Transverse colon (tissue), 4 donors: Measurements from ENCODE around the gene SERINC3. TPM values are rescaled to one million over a fixed set of nuclear protein-coding genes. Genes with fewer than 3 reads are reported as not detected.

ENCODE experiments used
- DNase-seq: peaks from one replicate; pipeline ENCODE4 v3.0.0-alpha.2; 2019
- H3K27ac ChIP-seq, 4 donors: fragments of 200-600 bp; sonication (generic); 2 replicates each; pipeline ENCODE4 v1.5.1; 2016 to 2018; ENCODE audit warnings: inconsistent platforms in 4 of 4
- H3K27me3 ChIP-seq: fragments of 200-600 bp; sonication (generic); 2 replicates; pipeline ENCODE4 v1.5.1; 2017; ENCODE audit warnings: inconsistent platforms
- H3K36me3 ChIP-seq, 4 donors: fragments of 200-600 bp; sonication (generic); 2 replicates each; pipeline ENCODE4 v1.5.1; 2017 to 2019; ENCODE audit warnings: inconsistent platforms in 4 of 4
- H3K4me1 ChIP-seq, 4 donors: fragments of 200-600 bp; sonication (generic); 2 replicates each; pipeline ENCODE4 v1.5.1; 2017 to 2020; ENCODE audit warnings: inconsistent platforms in 4 of 4
- H3K4me3 ChIP-seq, 4 donors: fragments of 200-600 bp; sonication (generic); 1 replicate in 1 of 4; 2 replicates in 3 of 4; pipeline versions ENCODE4 v1.5.1 to v1.6.1; 2017 to 2019; ENCODE audit warnings: inconsistent platforms in 4 of 4
- H3K9me3 ChIP-seq, 2 donors: fragments of 200-600 bp; sonication (generic); 2 replicates each; pipeline ENCODE4 v1.5.1; 2017 to 2019; ENCODE audit warnings: inconsistent platforms in 2 of 2
- CTCF ChIP-seq, 5 experiments: fragments of 200-600 bp in 3 of 5; fragments of 450-650 bp in 2 of 5; sonication (generic) in 3 of 5; IDR thresholded peaks; 1 replicate in 2 of 5; 2 replicates in 3 of 5; pipeline ENCODE4 v1.5.1; 2016 to 2017; ENCODE audit warnings: antibody characterized with exemption in 5 of 5, inconsistent platforms in 3 of 5, mild to moderate bottlenecking in 2 of 5, moderate library complexity in 1 of 5
- EP300 ChIP-seq: sonication (generic); formaldehyde crosslinking; IDR thresholded peaks from one replicate; pipeline ENCODE4 v1.6.1; 2017; ENCODE audit warnings: antibody characterized with exemption, low read depth
- POLR2A ChIP-seq: fragments of 450-650 bp; IDR thresholded peaks from one replicate; pipeline ENCODE4 v1.6.1; 2016; ENCODE audit warnings: antibody characterized with exemption, mild to moderate bottlenecking, moderate library complexity
- POLR2AphosphoS5 ChIP-seq, 3 donors: sonication (generic); formaldehyde crosslinking; IDR thresholded peaks; one replicate each; pipeline ENCODE4 v1.6.1; 2016; ENCODE audit warnings: antibody characterized with exemption in 3 of 3
- WGBS, 2 donors: methylation state at CpG; one replicate each; pipeline ENCODE4 v1.1.5; 2018; ENCODE audit warnings: low coverage in 1 of 2; 5-methylcytosine and 5-hydroxymethylcytosine counted together
- in situ Hi-C, 4 donors: fragments of 200-750 bp; cut with MboI; loops; one replicate each; pipeline versions ENCODE4 v1.15.0 to v1.15.1; 2017; ENCODE audit warnings: low sequenced_read_pairs in 3 of 4, low pct_ligation_motif_present in 1 of 4, low pct_unique_long_range_greater_than_20kb in 1 of 4
- intact Hi-C: fragments of 100-400 bp; cut with DNase I; formaldehyde crosslinking; loops from one replicate; pipeline ENCODE4 v1.15.1; 2023; ENCODE audit warnings: low total_unique reads
- total RNA-seq, 4 donors: library from RNA; depleted of rRNA; stranded (reverse); fragments of >200 nt; gene quantifications; one replicate each; pipeline ENCODE4 v1.1.0, GENCODE V29; 2016

The SERINC3 gene
- total RNA-seq = 10 to 100 TPM; 19.3 to 85.7 (median 53.1) TPM

GRCh38 chr20:44521484-44522481, at the start of gene SERINC3:
SERINC3 (minus strand) TSS chr20:44522070; CDS start chr20:44521951, 119 bp downstream.
- H3K27me3 ChIP-seq = no peaks in the 10 kb centered on the region
- TF ChIP-seq POLR2AphosphoS5 (IDR thresholded peaks at IDR 0.05) = peak; percentile 86 to 94 (median 93)
- TF ChIP-seq EP300 = no peak
- peak; percentile 85 for TF ChIP-seq POLR2A
- no peak for TF ChIP-seq CTCF (IDR thresholded peaks at IDR 0.05)
- H3K4me3 ChIP-seq = peak within 1 kb of the TSS; percentile 73 to 89 (median 77)
- peaks cover 19 to 49% (median 29%) of the 10 kb centered on the region in 4 donors for H3K4me1 ChIP-seq
- H3K27ac ChIP-seq = peak within 1 kb of the TSS; percentile 96 to 98 (median 96)
- DNase-seq = peak; percentile 98
- intact Hi-C loops (no loop called here), in situ Hi-C loops (no loop called here)
- H3K9me3 ChIP-seq = no peaks in the 10 kb centered on the region
- no peaks in the 10 kb centered on the region for H3K36me3 ChIP-seq
- WGBS, 2 donors = 0 to 8% methylated on average over 3 to 39 of the region's 49 CpGs

DNA sequence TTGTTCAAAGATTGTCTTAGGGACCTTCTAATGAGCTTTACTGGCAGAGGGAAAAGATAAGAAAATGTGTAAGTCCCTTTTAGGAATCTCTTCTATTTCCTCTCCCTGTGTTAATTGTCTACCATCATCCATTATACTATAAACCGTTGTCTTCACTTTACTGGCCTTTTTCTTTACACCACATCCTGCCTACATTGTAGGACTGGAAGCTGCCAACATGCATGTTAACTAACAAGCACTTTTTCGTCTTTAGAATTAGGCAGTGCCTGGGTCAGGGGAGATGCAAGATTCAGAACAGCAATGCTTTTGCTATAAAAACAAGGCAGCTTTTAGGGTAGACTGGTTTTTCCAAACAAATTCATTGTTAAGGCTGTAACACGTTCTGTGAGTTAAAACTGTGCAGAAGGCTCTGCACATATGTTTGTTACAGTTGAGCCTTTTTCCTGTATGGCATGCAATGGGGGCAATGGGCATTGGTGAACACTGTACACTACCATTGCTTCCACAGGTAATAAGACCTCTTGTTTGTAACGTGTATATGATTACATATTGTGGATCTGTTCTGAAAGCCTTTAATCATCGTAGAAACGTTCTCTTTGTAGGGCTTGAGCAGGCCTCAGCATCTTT, 49.6 kb upstream of the SERINC3 start:
- in situ Hi-C loops = no loop called here
- Histone ChIP-seq H3K9me3 (no peaks in the 10 kb centered on the region), H3K36me3 (no peaks in the 10 kb centered on the region), H3K27me3 (no peaks in the 10 kb centered on the region), H3K4me3 (no peak overlapping the region), H3K27ac (peak overlapping the region; percentile 77 to 85 (median 82)), H3K4me1 (peaks cover 7 to 35% (median 21%) of the 10 kb centered on the region in 4 donors)
- DNase-seq = no peak
- intact Hi-C loops = no loop called here
- TF ChIP-seq POLR2AphosphoS5 (IDR thresholded peaks at IDR 0.05) = no peak
- no peak for TF ChIP-seq CTCF (IDR thresholded peaks at IDR 0.05)
- no peak for TF ChIP-seq EP300
- no peak for TF ChIP-seq POLR2A
- 63 to 64% methylated on average over 6 of the region's 6 CpGs for WGBS, 2 donors

GRCh38 chr20:44570367-44570766, 48.5 kb upstream of the SERINC3 start:
- H3K4me3 ChIP-seq = no peak overlapping the region
- no peak for DNase-seq
- H3K9me3 ChIP-seq = no peaks in the 10 kb centered on the region
- no peaks in the 10 kb centered on the region for H3K27me3 ChIP-seq
- in situ Hi-C loops = no loop called here
- peaks cover 7 to 33% (median 19%) of the 10 kb centered on the region in 4 donors for H3K4me1 ChIP-seq
- intact Hi-C loops = no loop called here
- 100% methylated on average over 1 of the region's 1 CpG for WGBS, 2 donors
- H3K36me3 ChIP-seq = no peaks in the 10 kb centered on the region
- H3K27ac ChIP-seq = peak overlapping the region in 3 of 4 donors; percentile 79 to 85 (median 85)
- TF ChIP-seq POLR2AphosphoS5 (IDR thresholded peaks at IDR 0.05) = no peak
- TF ChIP-seq CTCF (IDR thresholded peaks at IDR 0.05) = no peak
- no peak for TF ChIP-seq POLR2A
- no peak for TF ChIP-seq EP300

DNA sequence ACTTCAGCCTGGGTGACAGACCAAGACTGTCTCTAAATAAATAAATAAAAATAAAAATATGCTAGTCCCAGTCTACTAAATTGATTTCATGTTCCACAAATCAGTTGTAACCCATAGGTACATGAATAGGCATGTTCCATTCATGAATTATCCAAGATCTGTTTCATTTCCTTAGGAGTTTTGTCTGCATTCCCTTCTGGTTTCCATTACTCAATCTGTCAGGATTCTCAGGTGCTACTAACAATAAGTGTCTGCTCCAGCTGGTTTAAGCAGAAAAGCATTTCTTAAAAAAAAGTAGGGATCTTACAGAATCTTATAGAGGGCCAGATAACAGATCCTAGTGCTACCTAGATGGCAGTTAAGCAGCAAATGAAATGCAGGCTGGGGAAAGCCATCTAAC, 44.9 kb upstream of the SERINC3 start:
- in situ Hi-C loops = no loop called here
- DNase-seq = no peak
- TF ChIP-seq CTCF (IDR thresholded peaks at IDR 0.05) (no peak), POLR2AphosphoS5 (IDR thresholded peaks at IDR 0.05) (no peak), POLR2A (no peak), EP300 (no peak)
- H3K36me3 ChIP-seq = no peaks in the 10 kb centered on the region
- H3K4me1 ChIP-seq = peaks cover 2 to 29% (median 6%) of the 10 kb centered on the region in 4 donors
- intact Hi-C loops = no loop called here
- no peak overlapping the region for H3K4me3 ChIP-seq
- peak overlapping the region in 3 of 4 donors; percentile 49 to 81 (median 65) for H3K27ac ChIP-seq
- H3K27me3 ChIP-seq = no peaks in the 10 kb centered on the region
- no peaks in the 10 kb centered on the region for H3K9me3 ChIP-seq
